ENCODE results near the gene PTGES3. TPM values are rescaled to one million over a fixed set of nuclear protein-coding genes. Genes with fewer than 3 reads are reported as not detected.

The PTGES3 gene
- total and polyA plus RNA-seq, 3 experiments from 2014 or later: 242 to 437 (median 431) TPM

GRCh38 chr12:56635806-56636674, 52.0 kb downstream of the PTGES3 start:
- H3K36me3 Mint-ChIP-seq: peaks cover 3 to 53% (median 20%) of the 10 kb centered on the region in 3 donors
- Histone ChIP-seq H3K9me3 (ENCODE audit: low read length) (no peaks in the 10 kb centered on the region), H3K4me3 (ENCODE audit: low read length) (peak overlapping the region; percentile 91), H3K4me1 (ENCODE audit: insufficient read depth, low read length) (peaks cover 58% of the 10 kb centered on the region), H3K27me3 (ENCODE audit: insufficient read depth, low read length, poor library complexity, severe bottlenecking) (no peaks in the 10 kb centered on the region), H3K36me3 (ENCODE audit: insufficient read depth, low read length) (peaks cover 28% of the 10 kb centered on the region), H3K27ac (ENCODE audit: low read depth, low read length) (peak overlapping the region; percentile 89)
- DNase-seq: peak; percentile 70 to 89 (median 77)
- CTCF ChIA-PET: interaction anchor here (0.6 to 5.7 kb wide), 37 partner anchors 9 to 593 kb away, joined by 3 to 50 read pairs (median 4); partner anchors contain the start of genes ATP5F1B, GLS2, NACA and PRIM1
- H3K27me3 Mint-ChIP-seq: no peaks in the 10 kb centered on the region
- peaks cover 62 to 69% (median 68%) of the 10 kb centered on the region in 3 donors for H3K4me1 Mint-ChIP-seq
- POLR2A ChIA-PET: interaction anchor here (0.5 to 3.8 kb wide), 13 partner anchors 8 to 662 kb away, joined by 3 to 54 read pairs (median 5); partner anchors contain the start of genes ATP5F1B, NACA, PTGES3 and RAB5B
- peak overlapping the region; percentile 91 to 99 (median 94) for H3K4me3 Mint-ChIP-seq
- H3K27ac Mint-ChIP-seq: peak overlapping the region; percentile 94 to 100 (median 98)
- no peaks in the 10 kb centered on the region for H3K9me3 Mint-ChIP-seq

- peak; percentile 59 to 79 (median 63) for DNase-seq
- Histone ChIP-seq H3K4me3 (ENCODE audit: low read length) (peak overlapping the region; percentile 91), H3K36me3 (ENCODE audit: insufficient read depth, low read length) (peaks cover 23% of the 10 kb centered on the region), H3K27me3 (ENCODE audit: insufficient read depth, low read length, poor library complexity, severe bottlenecking) (no peaks in the 10 kb centered on the region), H3K4me1 (ENCODE audit: insufficient read depth, low read length) (peaks cover 66% of the 10 kb centered on the region), H3K27ac (ENCODE audit: low read depth, low read length) (peak overlapping the region; percentile 89), H3K9me3 (ENCODE audit: low read length) (no peaks in the 10 kb centered on the region)
- Mint-ChIP-seq H3K4me3 (peak overlapping the region; percentile 91 to 99 (median 94)), H3K27ac (peak overlapping the region; percentile 94 to 100 (median 98)), H3K9me3 (no peaks in the 10 kb centered on the region), H3K4me1 (peaks cover 70 to 78% (median 77%) of the 10 kb centered on the region in 3 donors), H3K36me3 (peaks cover 3 to 51% (median 18%) of the 10 kb centered on the region in 3 donors), H3K27me3 (no peaks in the 10 kb centered on the region)
- ChIA-PET CTCF (interaction anchor here (0.5 to 5.7 kb wide), 14 partner anchors 8 to 134 kb away, joined by 3 to 50 read pairs (median 4); partner anchors contain the start of genes ATP5F1B, NACA and PTGES3), POLR2A (interaction anchor here (0.8 to 3.8 kb wide), 10 partner anchors 9 to 114 kb away, joined by 3 to 54 read pairs (median 5); partner anchors contain the start of genes ATP5F1B, NACA, PTGES3 and RBMS2)
These were observed 53.0 kb downstream of the PTGES3 start for GRCh38 chr12:56634837-56635791.

GRCh38 chr12:56634242-56634836, 53.7 kb downstream of the PTGES3 start:
- Histone ChIP-seq H3K9me3 (ENCODE audit: low read length) (no peaks in the 10 kb centered on the region), H3K27me3 (ENCODE audit: insufficient read depth, low read length, poor library complexity, severe bottlenecking) (no peaks in the 10 kb centered on the region), H3K4me3 (ENCODE audit: low read length) (peak overlapping the region; percentile 91), H3K4me1 (ENCODE audit: insufficient read depth, low read length) (peaks cover 66% of the 10 kb centered on the region), H3K27ac (ENCODE audit: low read depth, low read length) (peak overlapping the region; percentile 53), H3K36me3 (ENCODE audit: insufficient read depth, low read length) (peaks cover 16% of the 10 kb centered on the region)
- Mint-ChIP-seq H3K9me3 (no peaks in the 10 kb centered on the region), H3K36me3 (peaks cover 0 to 47% (median 14%) of the 10 kb centered on the region in 3 donors), H3K4me3 (peak overlapping the region; percentile 91 to 99 (median 94)), H3K27me3 (peaks cover 0 to under 1% of the 10 kb centered on the region in 2 donors), H3K27ac (peak overlapping the region; percentile 83 to 97 (median 94)), H3K4me1 (peaks cover 67 to 74% (median 73%) of the 10 kb centered on the region in 3 donors)
- DNase-seq: peak in 4 of 5 donors; percentile 11 to 53 (median 28)
- ChIA-PET POLR2A (interaction anchor here (1.0 to 3.8 kb wide), 8 partner anchors 8 to 113 kb away, joined by 3 to 54 read pairs (median 5); partner anchors contain the start of genes ATP5F1B, NACA, PTGES3 and RBMS2), CTCF (interaction anchor here (0.8 to 2.7 kb wide), 3 partner anchors 32 to 52 kb away, joined by 3 to 43 read pairs (median 3); partner anchors contain the start of gene PTGES3)

- peaks cover 66% of the 10 kb centered on the region for H3K4me1 ChIP-seq (ENCODE audit: insufficient read depth, low read length)
- peak overlapping the region; percentile 53 for H3K27ac ChIP-seq (ENCODE audit: low read depth, low read length)
- POLR2A ChIA-PET: interaction anchor here (0.6 to 3.8 kb wide), 4 partner anchors 50 to 112 kb away, joined by 3 to 48 read pairs (median 5); partner anchors contain the start of genes NACA, PTGES3 and RBMS2
These were observed 54.4 kb downstream of the PTGES3 start for GRCh38 chr12:56633468-56634241.

GRCh38 chr12:56632701-56633467, 55.2 kb downstream of the PTGES3 start:
- Mint-ChIP-seq H3K27me3 (peaks cover 0 to 2% of the 10 kb centered on the region in 2 donors), H3K4me1 (peaks cover 76 to 83% (median 78%) of the 10 kb centered on the region in 3 donors), H3K4me3 (peak overlapping the region; percentile 91 to 99 (median 94)), H3K9me3 (no peaks in the 10 kb centered on the region), H3K27ac (peak overlapping the region; percentile 76 to 97 (median 93)), H3K36me3 (peaks cover 0 to 43% (median 6%) of the 10 kb centered on the region in 3 donors)
- Histone ChIP-seq H3K4me3 (ENCODE audit: low read length) (no peak overlapping the region), H3K36me3 (ENCODE audit: insufficient read depth, low read length) (peaks cover 4% of the 10 kb centered on the region), H3K27ac (ENCODE audit: low read depth, low read length) (no peak overlapping the region), H3K4me1 (ENCODE audit: insufficient read depth, low read length) (peaks cover 73% of the 10 kb centered on the region), H3K27me3 (ENCODE audit: insufficient read depth, low read length, poor library complexity, severe bottlenecking) (no peaks in the 10 kb centered on the region), H3K9me3 (ENCODE audit: low read length) (no peaks in the 10 kb centered on the region)
- ChIA-PET CTCF (interaction anchor here (0.8 kb wide), 1 partner anchor 514 kb away, joined by 3 read pairs; no protein-coding TSS in a partner anchor), POLR2A (interaction anchor here (0.6 kb wide), 1 partner anchor 51 kb away, joined by 3 read pairs; no protein-coding TSS in a partner anchor)
- DNase-seq: no peak

More at GRCh38 chr12:56633468-56634241, 54.4 kb downstream of the PTGES3 start:
- peak overlapping the region; percentile 83 to 97 (median 94) for H3K27ac Mint-ChIP-seq
- peaks cover 11% of the 10 kb centered on the region for H3K36me3 ChIP-seq (ENCODE audit: insufficient read depth, low read length)
- H3K9me3 Mint-ChIP-seq: no peaks in the 10 kb centered on the region
- DNase-seq: no peak
- peak overlapping the region; percentile 91 to 99 (median 94) for H3K4me3 Mint-ChIP-seq
- peaks cover 0 to 2% of the 10 kb centered on the region in 2 donors for H3K27me3 Mint-ChIP-seq
- no peaks in the 10 kb centered on the region for H3K9me3 ChIP-seq (ENCODE audit: low read length)
- peaks cover 70 to 79% (median 71%) of the 10 kb centered on the region in 3 donors for H3K4me1 Mint-ChIP-seq
- CTCF ChIA-PET: interaction anchor here (0.8 to 1.0 kb wide), 3 partner anchors 32 to 515 kb away, joined by 3 read pairs; no protein-coding TSS in a partner anchor
- H3K36me3 Mint-ChIP-seq: peaks cover 0 to 47% (median 9%) of the 10 kb centered on the region in 3 donors
- H3K27me3 ChIP-seq (ENCODE audit: insufficient read depth, low read length, poor library complexity, severe bottlenecking): no peaks in the 10 kb centered on the region
- H3K4me3 ChIP-seq (ENCODE audit: low read length): peak overlapping the region; percentile 91

All from CD8-positive, alpha-beta memory T cell (primary cell).